Duodenal mucosa (tissue), 2 donors: ENCODE results near the gene CALCA.

ENCODE experiments used
- H3K27ac ChIP-seq: one replicate; pipeline ENCODE4 v1.7.0; 2013; ENCODE audit warnings: low read depth, low read length
- H3K27me3 ChIP-seq, 2 donors: one replicate each; pipeline ENCODE4 v1.7.0; 2013; ENCODE audit warnings: low read length in 2 of 2, control low read depth in 1 of 2; ENCODE audit not compliant: insufficient read depth in 2 of 2, control insufficient read depth in 1 of 2
- H3K36me3 ChIP-seq, 2 donors: one replicate each; pipeline ENCODE4 v1.7.0; 2013; ENCODE audit warnings: low read length in 2 of 2, control low read depth in 1 of 2; ENCODE audit not compliant: insufficient read depth in 2 of 2, control insufficient read depth in 1 of 2
- H3K4me1 ChIP-seq, 2 donors: one replicate each; pipeline ENCODE4 v1.7.0; 2013; ENCODE audit warnings: low read length in 2 of 2, control low read depth in 1 of 2; ENCODE audit not compliant: insufficient read depth in 2 of 2, control insufficient read depth in 1 of 2
- H3K4me3 ChIP-seq, 2 donors: one replicate each; pipeline ENCODE4 v1.7.0; 2013; ENCODE audit warnings: low read length in 2 of 2, low read depth in 1 of 2
- H3K9ac ChIP-seq, 2 donors: one replicate each; pipeline ENCODE4 v1.7.0; 2013; ENCODE audit warnings: low read length in 2 of 2, low read depth in 1 of 2
- H3K9me3 ChIP-seq, 2 donors: one replicate each; pipeline ENCODE4 v1.7.0; 2013; ENCODE audit warnings: low read length in 2 of 2, control low read depth in 1 of 2; ENCODE audit not compliant: control insufficient read depth in 1 of 2

CALCA gene

DNA sequence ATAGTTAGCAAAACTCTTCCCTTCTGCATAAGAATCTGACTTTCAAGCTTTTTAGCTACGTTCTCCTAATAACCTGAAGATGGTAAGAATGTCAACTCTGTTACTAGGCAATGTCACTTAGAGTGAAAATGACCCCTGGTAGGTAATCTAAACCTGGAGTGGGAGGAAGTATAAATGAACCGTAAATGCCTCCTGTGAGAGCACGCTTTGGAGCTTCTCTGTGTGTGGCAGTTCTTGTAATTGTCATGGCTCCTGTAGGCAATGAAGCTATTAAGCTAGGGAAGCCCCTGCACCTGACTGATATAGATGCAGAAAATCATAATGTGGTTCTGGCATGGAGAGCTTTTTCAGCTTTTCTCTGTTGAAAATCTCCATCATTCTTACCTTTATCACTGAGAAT lies 29.4 kb downstream of the CALCA start:
- H3K27me3 ChIP-seq = no peaks in the 10 kb centered on the region
- H3K36me3 ChIP-seq = no peaks in the 10 kb centered on the region
- no peak overlapping the region for H3K9ac ChIP-seq
- no peaks in the 10 kb centered on the region for H3K4me1 ChIP-seq
- no peak overlapping the region for H3K27ac ChIP-seq
- H3K9me3 ChIP-seq = no peaks in the 10 kb centered on the region
- no peak overlapping the region for H3K4me3 ChIP-seq

- Histone ChIP-seq H3K9me3 (no peaks in the 10 kb centered on the region), H3K4me3 (no peak overlapping the region), H3K27me3 (no peaks in the 10 kb centered on the region), H3K27ac (no peak overlapping the region), H3K36me3 (no peaks in the 10 kb centered on the region), H3K4me1 (no peaks in the 10 kb centered on the region), H3K9ac (no peak overlapping the region)
Observed at GRCh38 chr11:14938936-14939335, 33.2 kb downstream of the CALCA start.

- Histone ChIP-seq H3K36me3 (no peaks in the 10 kb centered on the region), H3K9ac (no peak overlapping the region), H3K27ac (no peak overlapping the region), H3K9me3 (no peaks in the 10 kb centered on the region), H3K4me1 (no peaks in the 10 kb centered on the region), H3K4me3 (no peak overlapping the region), H3K27me3 (no peaks in the 10 kb centered on the region)
Observed at GRCh38 chr11:14934641-14935351, 37.4 kb downstream of the CALCA start.

GRCh38 chr11:14932447-14932846 lies 39.7 kb downstream of the CALCA start:
- H3K9ac ChIP-seq = no peak overlapping the region
- H3K36me3 ChIP-seq = no peaks in the 10 kb centered on the region
- H3K4me1 ChIP-seq = no peaks in the 10 kb centered on the region
- H3K4me3 ChIP-seq = no peak overlapping the region
- H3K27ac ChIP-seq = no peak overlapping the region
- H3K9me3 ChIP-seq = no peaks in the 10 kb centered on the region
- H3K27me3 ChIP-seq = no peaks in the 10 kb centered on the region

GRCh38 chr11:14930369-14930768 lies 41.8 kb downstream of the CALCA start:
- Histone ChIP-seq H3K27ac (no peak overlapping the region), H3K36me3 (no peaks in the 10 kb centered on the region), H3K9ac (no peak overlapping the region), H3K4me3 (no peak overlapping the region), H3K4me1 (no peaks in the 10 kb centered on the region), H3K9me3 (no peaks in the 10 kb centered on the region), H3K27me3 (no peaks in the 10 kb centered on the region)

GRCh38 chr11:14927146-14927545 lies 45.0 kb downstream of the CALCA start:
- no peak overlapping the region for H3K9ac ChIP-seq
- no peaks in the 10 kb centered on the region for H3K9me3 ChIP-seq
- no peaks in the 10 kb centered on the region for H3K27me3 ChIP-seq
- H3K36me3 ChIP-seq = no peaks in the 10 kb centered on the region
- H3K4me3 ChIP-seq = no peak overlapping the region
- no peaks in the 10 kb centered on the region for H3K4me1 ChIP-seq
- no peak overlapping the region for H3K27ac ChIP-seq

DNA sequence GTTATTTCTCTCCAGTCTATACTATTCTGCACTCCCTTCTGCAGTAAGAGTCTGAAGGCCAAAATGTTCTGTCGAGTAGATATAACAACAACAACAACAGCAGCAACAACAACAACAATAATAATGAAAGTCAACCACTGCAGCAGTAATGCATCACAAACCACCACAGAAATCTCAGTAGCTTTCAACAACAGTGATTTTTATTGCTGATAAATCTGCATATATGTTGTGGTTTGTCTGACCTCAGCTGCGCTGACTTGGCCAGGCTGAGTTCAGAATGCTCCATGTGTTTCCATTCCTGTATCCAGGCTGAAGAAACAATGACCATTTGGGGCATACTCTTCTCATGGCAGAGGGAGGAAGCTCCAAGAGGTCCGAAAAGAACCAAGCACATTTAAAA lies 47.8 kb downstream of the CALCA start:
- Histone ChIP-seq H3K9me3 (no peaks in the 10 kb centered on the region), H3K27ac (no peak overlapping the region), H3K27me3 (no peaks in the 10 kb centered on the region), H3K36me3 (no peaks in the 10 kb centered on the region), H3K9ac (no peak overlapping the region), H3K4me3 (no peak overlapping the region), H3K4me1 (no peaks in the 10 kb centered on the region)
